ENCODE measurements around the gene LRRC74B.
"Not testable (repeated sequence)": the region's sequence is repeated elsewhere in the genome, so short reads cannot be mapped to it uniquely, and the experiment has no call there.

LRRC74B gene

GRCh38 chr22:21032868-21033688 is 12.7 kb upstream of the LRRC74B start:
- no peak for DNase-seq

GRCh38 chr22:21033895-21034294 is 11.9 kb upstream of the LRRC74B start:
- no peak for DNase-seq

- no peak for DNase-seq
These were observed 10.8 kb upstream of the LRRC74B start for GRCh38 chr22:21034989-21035388.

- DNase-seq = no peak
These were observed 7.3 kb upstream of the LRRC74B start for GRCh38 chr22:21038405-21038804.

- DNase-seq = not testable (repeated sequence)
These were observed 6.6 kb upstream of the LRRC74B start for GRCh38 chr22:21039158-21039557.

- no peak for DNase-seq
These were observed 3.8 kb upstream of the LRRC74B start for GRCh38 chr22:21041937-21042336.

- no peak for DNase-seq
These were observed 2.5 kb upstream of the LRRC74B start for GRCh38 chr22:21042978-21043859.

GRCh38 chr22:21043860-21044535 is 1.7 kb upstream of the LRRC74B start:
- no peak for DNase-seq

- no peak for DNase-seq
These were observed 688 bp upstream of the LRRC74B start for GRCh38 chr22:21044931-21045584.

- no peak for DNase-seq
These were observed 1.4 kb downstream of the LRRC74B start for GRCh38 chr22:21047035-21047661.

GRCh38 chr22:21047730-21048129 is 2.0 kb downstream of the LRRC74B start:
- no peak for DNase-seq

GRCh38 chr22:21048448-21048847 is 2.7 kb downstream of the LRRC74B start:
- DNase-seq = not testable (repeated sequence)

- DNase-seq = not testable (repeated sequence)
These were observed 3.2 kb downstream of the LRRC74B start for GRCh38 chr22:21048965-21049364.

GRCh38 chr22:21051145-21051830 is 5.5 kb downstream of the LRRC74B start:
- no peak for DNase-seq

- no peak for DNase-seq
These were observed 6.2 kb downstream of the LRRC74B start for GRCh38 chr22:21051831-21052400.

- no peak for DNase-seq
These were observed 7.1 kb downstream of the LRRC74B start for GRCh38 chr22:21052715-21053459.

- no peak for DNase-seq
These were observed 8.4 kb downstream of the LRRC74B start for GRCh38 chr22:21054046-21054713.

GRCh38 chr22:21054714-21055563 is 9.2 kb downstream of the LRRC74B start:
- no peak for DNase-seq

GRCh38 chr22:21055564-21055834 is 9.8 kb downstream of the LRRC74B start:
- no peak for DNase-seq
